Stimulated activated CD4-positive, alpha-beta T cell treated with anti-CD3 and anti-CD28 coated beads, Interleukin-2, amount 100 ng/mL, for 48 hours (primary cell): ENCODE measurements around the gene TMEM203.
"Not testable (repeated sequence)": the region's sequence is repeated elsewhere in the genome, so short reads cannot be mapped to it uniquely, and the experiment has no call there.

Experiments used
- DNase-seq, 2 donors: peaks; one replicate each; pipeline ENCODE4 v3.0.0-alpha.2; 2020

The TMEM203 gene

GRCh38 chr9:137205126-137206069, at the start of gene TMEM203, which contains the start of gene NDOR1:
Gene TMEM203 (minus strand): TSS chr9:137205648. CDS start chr9:137205414, 234 bp downstream.
Gene NDOR1 (plus strand): TSS chr9:137205700. CDS start chr9:137205778, 78 bp downstream.
- DNase-seq = peak; percentile 93 to 95

GRCh38 chr9:137254624-137255447, 49.4 kb upstream of the TMEM203 start, which contains the start of gene NELFB:
Gene NELFB (plus strand): TSS chr9:137255327.
- peak; percentile 97 to 99 for DNase-seq

- DNase-seq = no peak
Observed at GRCh38 chr9:137253717-137254623, 48.5 kb upstream of the TMEM203 start.

GRCh38 chr9:137252555-137253506, 47.4 kb upstream of the TMEM203 start:
- no peak for DNase-seq

GRCh38 chr9:137251490-137252268, 46.2 kb upstream of the TMEM203 start:
- DNase-seq = no peak

- no peak for DNase-seq
Observed at GRCh38 chr9:137251194-137251461, 45.7 kb upstream of the TMEM203 start, which contains the start of gene STPG3. Gene STPG3 (plus strand): TSS chr9:137251286. CDS start chr9:137251287, 1 bp downstream.

- DNase-seq = no peak
Observed at GRCh38 chr9:137250329-137251193, 45.1 kb upstream of the TMEM203 start.

- no peak for DNase-seq
Observed at GRCh38 chr9:137247916-137248175, 42.4 kb upstream of the TMEM203 start.

- DNase-seq = no peak
Observed at GRCh38 chr9:137247135-137247915, 41.9 kb upstream of the TMEM203 start.

- DNase-seq = no peak
Observed at GRCh38 chr9:137245450-137246421, 40.3 kb upstream of the TMEM203 start.

- no peak for DNase-seq
Observed at GRCh38 chr9:137244486-137245449, 39.3 kb upstream of the TMEM203 start.

- DNase-seq = no peak
Observed at GRCh38 chr9:137243626-137244485, 38.4 kb upstream of the TMEM203 start.

GRCh38 chr9:137243266-137243625, 37.8 kb upstream of the TMEM203 start:
- DNase-seq = not testable (repeated sequence)

GRCh38 chr9:137242269-137243203, 37.1 kb upstream of the TMEM203 start:
- DNase-seq = no peak
